Mucosa of stomach (tissue), 1 donor: ENCODE results near the gene ADNP.

Experiments used
- H3K27me3 ChIP-seq: one replicate; pipeline ENCODE4 v1.7.0; 2013; ENCODE audit warnings: mild to moderate bottlenecking, low read length; ENCODE audit not compliant: control insufficient read depth, insufficient read depth
- H3K36me3 ChIP-seq: one replicate; pipeline ENCODE4 v1.7.0; 2013; ENCODE audit warnings: low read length; ENCODE audit not compliant: control insufficient read depth, insufficient read depth
- H3K4me1 ChIP-seq: one replicate; pipeline ENCODE4 v1.7.0; 2013; ENCODE audit warnings: mild to moderate bottlenecking, low read length; ENCODE audit not compliant: control insufficient read depth, insufficient read depth
- H3K4me3 ChIP-seq: one replicate; pipeline ENCODE4 v1.7.0; 2013; ENCODE audit warnings: low read length
- H3K9ac ChIP-seq: one replicate; pipeline ENCODE4 v1.7.0; 2013; ENCODE audit warnings: mild to moderate bottlenecking, low read length, moderate library complexity
- H3K9me3 ChIP-seq: one replicate; pipeline ENCODE4 v1.7.0; 2013; ENCODE audit warnings: mild to moderate bottlenecking, low read length, moderate library complexity; ENCODE audit not compliant: control insufficient read depth
- donor health status: Pancreatic carcinoma.

The ADNP gene

DNA sequence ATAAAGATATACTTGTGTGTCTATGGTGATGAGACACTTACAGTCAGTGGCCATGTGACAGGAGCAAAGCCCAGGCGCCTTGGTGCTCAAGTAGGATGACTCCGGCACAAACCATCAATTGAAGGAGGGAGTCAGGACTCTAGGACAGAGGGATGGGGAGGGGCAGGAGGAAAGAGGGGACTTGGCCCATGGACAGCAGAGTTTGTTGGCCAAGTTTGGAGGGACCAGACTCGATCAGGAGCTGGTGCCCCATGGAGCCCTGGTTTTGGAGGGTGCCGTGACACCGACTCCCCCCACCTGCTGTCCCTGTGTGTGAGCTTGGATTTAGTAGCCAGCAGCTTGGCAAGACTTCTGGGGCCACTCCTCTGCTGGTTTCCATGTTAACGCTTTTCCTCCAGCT, 66.1 kb downstream of the ADNP start:
- no peak overlapping the region for H3K9ac ChIP-seq
- H3K4me1 ChIP-seq, result peaks cover 7% of the 10 kb centered on the region
- no peak overlapping the region for H3K4me3 ChIP-seq
- no peaks in the 10 kb centered on the region for H3K36me3 ChIP-seq
- H3K9me3 ChIP-seq, result no peaks in the 10 kb centered on the region
- no peaks in the 10 kb centered on the region for H3K27me3 ChIP-seq

DNA sequence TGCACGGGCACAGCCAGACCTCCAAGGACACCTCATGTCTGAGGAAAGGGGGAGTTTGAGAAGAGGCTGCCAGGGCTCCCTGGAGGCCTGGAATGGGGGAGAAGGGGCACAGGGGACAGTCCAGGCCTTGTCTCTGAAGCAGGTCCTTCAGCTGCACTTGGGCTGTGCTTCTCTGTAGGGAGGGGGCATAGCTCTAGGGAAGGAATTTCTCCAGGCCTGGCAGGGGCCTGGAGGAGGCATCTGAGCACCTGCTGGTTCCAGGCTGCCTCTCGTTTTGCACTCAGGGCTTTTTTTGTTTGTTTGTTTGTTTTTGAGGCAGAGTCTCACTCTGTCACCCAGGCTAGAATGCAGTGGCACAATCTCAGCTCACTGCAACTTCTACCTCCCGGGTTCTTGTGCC, 68.7 kb downstream of the ADNP start:
- Histone ChIP-seq H3K9ac (no peak overlapping the region), H3K4me1 (no peaks in the 10 kb centered on the region), H3K36me3 (no peaks in the 10 kb centered on the region), H3K4me3 (no peak overlapping the region), H3K9me3 (no peaks in the 10 kb centered on the region), H3K27me3 (no peaks in the 10 kb centered on the region)

DNA sequence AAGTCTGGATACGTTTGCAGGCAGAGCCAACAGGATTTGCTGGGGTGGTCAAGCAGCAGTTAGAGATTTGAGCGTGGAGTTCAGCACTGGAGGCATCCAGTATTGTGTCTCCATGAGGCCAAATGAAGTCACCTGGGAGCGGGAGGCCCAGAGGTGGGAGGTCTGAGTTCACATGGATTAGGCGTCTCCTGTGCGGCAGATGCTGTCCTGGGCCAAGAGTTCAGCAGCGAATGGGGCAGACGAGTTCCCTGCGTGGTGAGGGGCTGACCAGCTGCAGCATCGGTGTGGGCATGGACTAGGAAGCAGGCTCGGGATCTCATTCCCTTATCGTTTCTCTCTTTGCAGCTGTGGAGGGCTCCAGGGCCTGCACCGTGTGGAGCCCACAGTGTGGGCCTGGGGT, 70.2 kb downstream of the ADNP start:
- no peak overlapping the region for H3K9ac ChIP-seq
- H3K36me3 ChIP-seq, result no peaks in the 10 kb centered on the region
- no peaks in the 10 kb centered on the region for H3K9me3 ChIP-seq
- H3K4me3 ChIP-seq, result no peak overlapping the region
- no peaks in the 10 kb centered on the region for H3K27me3 ChIP-seq
- H3K4me1 ChIP-seq, result peaks cover 7% of the 10 kb centered on the region

DNA sequence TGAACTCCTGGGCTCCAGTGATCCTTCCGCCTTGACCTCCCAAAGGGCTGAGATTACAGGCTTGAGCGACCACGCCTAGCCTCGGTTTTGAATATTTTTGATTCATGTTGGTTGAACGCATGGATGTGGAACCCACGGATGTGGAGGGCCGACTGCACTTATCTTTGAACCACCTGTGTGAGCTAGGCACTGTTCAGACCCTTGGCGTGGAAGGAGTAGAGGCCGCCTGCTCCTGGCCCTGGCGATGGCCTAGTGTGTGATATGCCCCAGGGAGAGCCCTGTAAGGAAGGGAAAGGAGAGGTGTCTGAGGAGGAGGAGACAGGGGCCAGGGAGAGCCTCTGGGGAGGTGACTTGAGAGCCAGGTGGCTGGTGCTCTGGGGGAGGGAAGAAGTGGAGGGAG, 72.1 kb downstream of the ADNP start:
- Histone ChIP-seq H3K9ac (no peak overlapping the region), H3K27me3 (no peaks in the 10 kb centered on the region), H3K36me3 (no peaks in the 10 kb centered on the region), H3K4me1 (peaks cover 10% of the 10 kb centered on the region), H3K9me3 (no peaks in the 10 kb centered on the region), H3K4me3 (no peak overlapping the region)

DNA sequence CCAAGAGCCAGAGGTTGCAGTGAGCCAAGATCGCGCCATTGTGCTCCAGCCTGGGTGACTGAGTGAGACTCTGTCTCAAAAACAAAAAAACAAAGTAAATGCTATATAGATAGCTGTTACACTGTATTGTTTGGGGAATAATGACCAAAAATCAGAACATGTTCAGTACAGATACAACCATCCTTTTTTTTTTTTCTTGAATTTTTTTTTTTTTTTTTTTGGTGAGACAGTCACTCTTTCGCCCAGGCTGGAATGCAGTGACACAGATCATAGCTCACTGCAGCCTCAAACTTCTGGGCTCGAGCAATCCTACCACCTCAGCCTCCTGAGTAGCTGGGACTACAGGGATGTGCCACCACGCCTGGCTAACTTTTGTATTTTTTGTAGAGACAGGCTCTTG, 72.7 kb downstream of the ADNP start:
- Histone ChIP-seq H3K4me3 (no peak overlapping the region), H3K27me3 (no peaks in the 10 kb centered on the region), H3K36me3 (no peaks in the 10 kb centered on the region), H3K9me3 (no peaks in the 10 kb centered on the region), H3K4me1 (peaks cover 10% of the 10 kb centered on the region), H3K9ac (no peak overlapping the region)

DNA sequence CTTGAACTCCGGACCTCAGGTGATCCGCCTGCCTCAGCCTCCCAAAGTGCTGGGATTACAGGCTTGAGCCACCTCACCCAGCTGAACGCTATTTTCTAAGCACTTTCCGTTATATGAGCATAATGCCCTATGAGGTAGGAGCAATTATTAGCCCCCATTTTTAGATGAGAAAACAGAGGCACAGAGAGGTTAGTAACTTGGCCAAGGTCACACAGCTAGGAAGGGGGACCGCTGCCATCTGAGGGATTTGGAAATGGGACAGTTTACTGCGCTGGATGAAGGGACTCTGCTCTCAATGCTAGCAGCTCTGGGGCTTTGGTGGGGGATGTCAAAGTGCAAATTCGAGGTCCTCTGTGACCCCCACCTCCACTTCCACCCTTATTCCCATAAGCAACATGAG, 73.9 kb downstream of the ADNP start:
- Histone ChIP-seq H3K9me3 (no peaks in the 10 kb centered on the region), H3K4me1 (peaks cover 10% of the 10 kb centered on the region), H3K36me3 (no peaks in the 10 kb centered on the region), H3K9ac (no peak overlapping the region), H3K27me3 (no peaks in the 10 kb centered on the region), H3K4me3 (no peak overlapping the region)

DNA sequence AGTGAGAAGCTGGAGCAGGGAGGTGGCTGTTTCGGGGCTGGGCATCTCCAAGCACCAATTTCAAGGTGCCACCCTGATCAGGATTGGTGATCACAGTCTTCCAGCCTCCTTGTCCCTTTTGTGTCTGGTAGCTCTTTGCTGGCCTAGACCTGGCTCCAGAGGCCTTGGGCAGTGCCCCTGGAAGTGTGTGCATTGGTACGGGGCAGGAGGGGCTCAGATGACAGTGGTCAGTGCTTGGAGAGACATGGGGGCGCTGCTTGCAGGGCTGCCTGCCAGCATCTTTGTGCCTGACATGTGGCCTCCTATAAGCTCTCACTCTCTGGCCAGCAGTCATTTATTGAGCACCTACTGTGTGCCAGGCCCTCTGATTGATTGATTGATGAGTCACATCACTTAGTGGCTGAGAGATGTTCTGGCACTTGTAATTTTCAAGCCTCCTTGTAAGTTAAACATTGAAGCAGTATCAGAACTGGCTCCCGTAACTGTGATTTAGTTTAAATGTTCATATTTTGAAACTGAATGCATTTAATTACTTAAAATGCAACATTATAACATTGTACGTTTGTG, 74.7 kb downstream of the ADNP start:
- Histone ChIP-seq H3K4me3 (no peak overlapping the region), H3K27me3 (no peaks in the 10 kb centered on the region), H3K4me1 (peaks cover 10% of the 10 kb centered on the region), H3K9me3 (no peaks in the 10 kb centered on the region), H3K9ac (no peak overlapping the region), H3K36me3 (no peaks in the 10 kb centered on the region)

DNA sequence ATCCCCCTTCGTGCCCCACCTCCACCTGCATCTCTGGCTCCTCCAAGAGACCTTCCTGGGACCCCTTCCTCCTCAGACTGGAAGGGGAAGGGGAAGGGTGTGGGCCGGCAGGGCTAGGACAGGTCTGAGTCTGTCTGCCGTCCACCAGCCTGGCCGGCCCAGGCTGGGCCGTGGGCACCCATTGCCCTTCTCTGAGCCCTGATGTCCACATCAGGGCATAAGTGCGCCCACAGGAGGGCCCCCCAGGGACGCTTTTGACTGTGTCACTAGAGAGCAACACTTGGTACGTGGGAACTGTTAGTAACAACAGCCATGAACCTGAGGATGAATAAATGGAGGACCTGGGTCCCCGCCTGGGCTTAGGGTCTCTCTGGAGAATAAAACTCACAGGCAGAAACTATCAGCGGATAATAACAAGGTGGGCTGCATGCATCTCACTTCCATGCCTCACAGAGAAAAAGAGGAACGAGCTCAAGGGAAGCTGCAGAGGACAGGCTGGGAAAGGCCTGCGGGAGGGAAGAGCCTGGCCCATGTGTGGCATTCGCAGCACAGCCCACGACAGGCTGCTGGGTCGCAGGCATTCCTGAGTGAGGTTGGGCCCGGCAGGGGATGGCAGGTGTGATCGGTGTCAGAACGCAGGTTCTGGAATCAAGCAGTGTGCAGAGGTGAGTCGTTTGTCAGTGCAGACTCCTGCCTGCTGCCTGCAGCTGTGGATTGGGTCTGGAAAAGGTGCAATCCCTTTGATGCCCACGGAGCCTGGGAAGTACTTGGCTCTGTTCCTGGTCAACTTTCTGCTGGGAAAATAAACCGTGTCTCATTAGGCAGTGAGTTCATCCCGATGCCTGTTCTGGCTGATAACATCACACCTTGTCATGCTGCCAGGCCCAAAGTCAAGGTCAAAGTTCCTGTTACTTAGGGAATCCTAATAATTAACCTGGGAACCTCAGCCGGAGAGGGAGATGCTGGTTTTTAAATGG, 75.5 kb downstream of the ADNP start:
- Histone ChIP-seq H3K27me3 (no peaks in the 10 kb centered on the region), H3K9ac (no peak overlapping the region)

DNA sequence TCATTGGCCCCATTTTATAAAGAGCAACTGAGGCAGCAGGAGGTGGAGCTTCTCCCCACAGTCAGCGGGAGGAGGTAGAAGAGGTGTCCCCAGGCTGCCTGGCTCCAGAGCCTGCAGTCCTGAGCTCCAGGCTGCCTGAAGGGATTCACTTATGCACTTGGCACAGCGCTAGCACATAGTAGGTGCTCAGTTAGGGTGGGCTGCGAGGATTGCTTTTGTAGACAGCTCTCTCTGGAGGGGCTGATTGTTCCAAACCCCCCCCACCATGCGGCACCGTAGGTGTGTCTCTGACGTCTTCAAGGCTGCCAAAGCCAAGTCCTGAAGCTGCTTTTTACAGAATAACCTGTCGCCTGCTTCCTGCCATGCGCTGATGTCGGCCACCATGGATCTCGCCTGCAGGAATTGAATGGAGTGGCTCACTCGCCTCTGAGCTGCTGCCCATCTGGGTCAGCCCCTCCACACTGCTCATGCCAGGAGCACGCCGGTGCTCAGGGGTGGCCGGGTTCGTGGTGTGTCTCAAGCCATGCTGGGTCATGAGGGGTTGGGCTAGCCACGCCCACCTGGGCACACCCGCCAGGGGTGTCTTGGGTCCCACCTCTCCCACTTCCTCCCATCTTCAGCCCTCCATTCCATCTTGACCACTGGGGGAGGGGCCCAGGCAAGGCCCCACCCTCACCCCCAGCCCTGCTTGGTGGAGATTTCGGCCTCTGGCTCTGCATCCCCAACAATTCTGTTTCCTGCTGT, 76.6 kb downstream of the ADNP start:
- Histone ChIP-seq H3K36me3 (no peaks in the 10 kb centered on the region), H3K4me3 (no peak overlapping the region), H3K4me1 (peaks cover 10% of the 10 kb centered on the region), H3K27me3 (no peaks in the 10 kb centered on the region), H3K9ac (no peak overlapping the region), H3K9me3 (no peaks in the 10 kb centered on the region)

More for the DNA sequence above, 75.5 kb downstream of the ADNP start:
- no peaks in the 10 kb centered on the region for H3K36me3 ChIP-seq
- H3K9me3 ChIP-seq, result no peaks in the 10 kb centered on the region
- peaks cover 10% of the 10 kb centered on the region for H3K4me1 ChIP-seq
- no peak overlapping the region for H3K4me3 ChIP-seq

DNA sequence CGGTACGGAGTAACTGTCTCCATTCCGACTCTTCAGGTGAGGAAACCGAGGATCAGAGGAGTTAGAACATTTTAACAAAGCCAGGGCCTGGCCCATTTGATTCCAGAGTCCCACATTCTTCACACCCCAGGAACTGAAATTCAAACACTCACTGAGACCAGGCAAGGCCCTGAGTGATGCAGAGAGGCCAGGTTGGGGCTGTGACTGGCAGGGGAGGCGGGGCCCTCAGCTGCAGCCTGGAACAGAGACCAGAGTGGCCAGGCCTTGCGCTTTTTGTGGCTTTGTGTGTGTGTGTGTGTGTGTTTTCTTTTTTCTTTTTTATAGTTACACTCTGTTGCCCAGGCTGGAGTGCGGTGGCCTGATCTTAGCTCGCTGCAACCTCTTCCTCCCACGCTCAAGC, 79.2 kb downstream of the ADNP start:
- H3K9me3 ChIP-seq, result no peaks in the 10 kb centered on the region
- no peak overlapping the region for H3K4me3 ChIP-seq
- peaks cover 22% of the 10 kb centered on the region for H3K4me1 ChIP-seq
- H3K36me3 ChIP-seq, result no peaks in the 10 kb centered on the region
- H3K27me3 ChIP-seq, result no peaks in the 10 kb centered on the region
- H3K9ac ChIP-seq, result no peak overlapping the region

DNA sequence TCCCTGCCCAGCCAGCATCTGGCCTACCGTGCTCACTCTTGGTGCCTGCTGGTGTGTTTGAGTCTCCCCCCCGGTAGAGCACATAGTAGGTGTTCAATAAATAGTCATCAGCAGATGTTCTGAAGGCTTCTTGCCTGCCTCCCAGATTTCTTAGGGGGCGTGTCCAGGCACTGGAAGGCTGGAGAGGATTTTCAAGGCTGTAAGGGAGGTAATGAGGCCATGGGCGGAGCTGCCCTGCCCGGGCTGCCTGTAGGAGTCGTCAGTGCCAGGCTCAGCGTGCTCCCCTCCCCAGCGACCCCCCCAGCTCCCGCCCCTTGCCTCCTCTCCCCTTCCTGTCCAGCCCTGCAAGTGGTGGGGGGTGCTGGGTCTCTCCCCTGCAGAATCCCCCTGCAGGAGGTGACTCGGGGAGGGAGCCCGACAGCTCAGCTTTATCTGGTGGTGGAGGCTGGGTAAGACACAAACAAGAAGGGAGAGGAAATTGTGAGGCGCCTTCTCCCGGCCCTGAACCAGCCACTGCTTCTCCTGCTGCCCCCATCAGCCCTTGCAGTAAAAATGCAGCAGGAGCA, 80.4 kb downstream of the ADNP start:
- no peaks in the 10 kb centered on the region for H3K9me3 ChIP-seq
- H3K36me3 ChIP-seq, result no peaks in the 10 kb centered on the region
- H3K9ac ChIP-seq, result no peak overlapping the region
- no peaks in the 10 kb centered on the region for H3K27me3 ChIP-seq
- H3K4me1 ChIP-seq, result peaks cover 13% of the 10 kb centered on the region
- no peak overlapping the region for H3K4me3 ChIP-seq
